ENCODE data around the gene PLP2. TPM values are rescaled to one million over a fixed set of nuclear protein-coding genes. Genes with fewer than 3 reads are reported as not detected.

The PLP2 gene
- total and polyA plus RNA-seq, 2 donors (not counting 1 experiment from before 2014, with no cell fraction given): 23.3 to 212 TPM

DNA sequence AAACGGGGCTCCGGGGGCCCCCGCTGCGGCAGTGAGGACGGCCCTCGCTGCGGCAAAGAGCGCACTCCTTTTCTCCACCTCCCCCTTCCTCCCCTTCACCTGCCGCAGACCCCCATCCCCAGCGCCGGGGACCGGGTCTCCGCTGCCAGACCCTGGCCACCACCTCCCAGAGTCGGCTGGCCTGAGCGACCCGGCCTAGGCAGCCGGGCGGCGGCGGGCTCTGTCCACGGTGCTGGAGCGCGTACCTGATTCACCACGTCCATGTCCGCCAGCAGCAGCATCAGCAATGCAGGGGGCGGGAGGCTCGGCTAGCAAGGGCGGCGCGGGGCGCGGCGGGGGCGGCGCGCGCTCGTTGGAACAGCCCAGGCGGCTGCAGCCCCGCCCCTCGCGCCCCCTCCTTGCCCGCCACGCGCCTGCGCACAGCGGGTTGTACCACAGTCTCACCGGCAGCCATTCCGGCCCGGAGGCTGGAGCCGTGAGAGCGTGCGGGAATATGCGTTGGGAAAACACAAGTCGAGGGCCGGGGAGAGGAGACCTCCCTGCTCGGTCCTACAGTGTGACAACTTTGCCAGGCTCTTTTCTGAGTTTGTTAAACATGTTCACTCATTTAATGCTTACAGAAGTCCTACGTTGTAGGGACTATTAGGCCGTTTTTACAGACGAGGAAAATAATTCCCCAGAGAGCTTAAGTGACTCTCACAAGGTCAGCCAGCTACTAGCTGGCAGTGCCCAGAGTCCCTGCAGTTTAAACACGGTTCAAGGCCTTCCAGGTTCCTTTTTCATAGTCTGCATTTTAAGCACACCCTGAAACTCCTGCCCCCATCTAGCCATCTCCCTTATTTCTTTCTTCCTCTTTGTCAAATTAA is 28.4 kb downstream of the PLP2 start, which contains the start of gene SYP:
TSS of gene SYP (minus strand) at position 288 of the 866 bp plus-strand sequence. CDS start at position 281, 7 bp downstream.
- H3K79me2 ChIP-seq (ENCODE audit: control insufficient read depth, insufficient read depth, low read length): no peaks in the 10 kb centered on the region
- no peaks in the 10 kb centered on the region for H3K9me3 ChIP-seq (ENCODE audit: control insufficient read depth, insufficient read depth, low read depth, low read length)
- H3K9ac ChIP-seq (ENCODE audit: insufficient read depth, low read length): no peak within 1 kb of the TSS
- peak within 1 kb of the TSS in 3 of 4 experiments; percentile 2 to 52 (median 42) for H3K4me3 ChIP-seq (replicated peaks in 1 of 4; ENCODE audit: control extremely low read depth in 1 of 4, insufficient read depth in 1 of 4, low read depth in 3 of 4, low read length in 4 of 4)
- H3K36me3 ChIP-seq (ENCODE audit: control insufficient read depth, insufficient read depth, low read length): no peaks in the 10 kb centered on the region
- DNase-seq (ENCODE audit: low read depth in 2 of 2): peak; percentile 79 to 81
- H3K27me3 ChIP-seq (ENCODE audit: control insufficient read depth, insufficient read depth, low read length): no peaks in the 10 kb centered on the region
- peak within 1 kb of the TSS; percentile 60 for H2AFZ ChIP-seq (ENCODE audit: low read length)
- TF ChIP-seq CTCF (conservative IDR thresholded peaks at IDR 0.05 in 1 of 2, IDR thresholded peaks at IDR 0.05 in 1 of 2; ENCODE audit: low read depth in 1 of 2, low read length in 2 of 2) (no peak), EZH2 (IDR thresholded peaks at IDR 0.05; ENCODE audit: low read length, missing control alignments) (no peak)
- peak within 1 kb of the TSS; percentile 51 for H3K4me2 ChIP-seq (ENCODE audit: extremely low read depth, insufficient read depth, low read length)
- no peak within 1 kb of the TSS for H3K27ac ChIP-seq (ENCODE audit: insufficient read depth, low read length)
- H4K20me1 ChIP-seq (ENCODE audit: control insufficient read depth, extremely low read depth, insufficient read depth, low read length): no peaks in the 10 kb centered on the region
- no peaks in the 10 kb centered on the region for H3K4me1 ChIP-seq (ENCODE audit: control insufficient read depth, extremely low read depth, insufficient read depth, low read length)

DNA sequence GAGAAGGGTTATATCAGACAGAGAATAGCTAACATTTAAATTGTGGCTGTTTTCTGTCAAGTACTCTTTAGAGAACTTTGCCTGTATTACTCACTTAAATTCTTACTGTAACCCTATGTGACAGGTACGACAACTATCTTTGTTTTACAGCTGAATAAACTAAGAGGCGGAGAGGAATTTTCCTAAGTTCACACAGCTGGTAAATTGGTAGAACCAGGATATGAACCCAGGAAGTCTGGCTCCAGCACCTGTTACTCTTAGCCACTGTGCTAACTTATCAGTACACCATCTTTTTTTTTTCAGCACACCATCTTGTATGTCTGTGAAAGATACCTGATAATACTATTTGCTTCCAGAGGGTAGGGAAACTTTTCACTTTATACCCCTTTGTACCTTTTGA is 30.3 kb downstream of the PLP2 start:
- no peaks in the 10 kb centered on the region for H3K27me3 ChIP-seq (ENCODE audit: control insufficient read depth, insufficient read depth, low read length)
- no peak overlapping the region for H3K4me3 ChIP-seq (replicated peaks in 1 of 4; ENCODE audit: control extremely low read depth in 1 of 4, insufficient read depth in 1 of 4, low read depth in 3 of 4, low read length in 4 of 4)
- no peak for TF ChIP-seq EZH2 (IDR thresholded peaks at IDR 0.05; ENCODE audit: low read length, missing control alignments)
- no peak for TF ChIP-seq CTCF (conservative IDR thresholded peaks at IDR 0.05 in 1 of 2, IDR thresholded peaks at IDR 0.05 in 1 of 2; ENCODE audit: low read depth in 1 of 2, low read length in 2 of 2)
- H2AFZ ChIP-seq (ENCODE audit: low read length): no peak overlapping the region
- no peaks in the 10 kb centered on the region for H3K79me2 ChIP-seq (ENCODE audit: control insufficient read depth, insufficient read depth, low read length)
- no peak overlapping the region for H3K27ac ChIP-seq (ENCODE audit: insufficient read depth, low read length)
- H4K20me1 ChIP-seq (ENCODE audit: control insufficient read depth, extremely low read depth, insufficient read depth, low read length): no peaks in the 10 kb centered on the region
- no peak overlapping the region for H3K9ac ChIP-seq (ENCODE audit: insufficient read depth, low read length)
- H3K36me3 ChIP-seq (ENCODE audit: control insufficient read depth, insufficient read depth, low read length): no peaks in the 10 kb centered on the region
- H3K4me1 ChIP-seq (ENCODE audit: control insufficient read depth, extremely low read depth, insufficient read depth, low read length): no peaks in the 10 kb centered on the region
- H3K9me3 ChIP-seq (ENCODE audit: control insufficient read depth, insufficient read depth, low read depth, low read length): no peaks in the 10 kb centered on the region
- H3K4me2 ChIP-seq (ENCODE audit: extremely low read depth, insufficient read depth, low read length): no peak overlapping the region
- DNase-seq (ENCODE audit: low read depth in 2 of 2): no peak

GRCh38 chrX:49203536-49203935 is 31.8 kb downstream of the PLP2 start:
- Histone ChIP-seq H4K20me1 (ENCODE audit: control insufficient read depth, extremely low read depth, insufficient read depth, low read length) (no peaks in the 10 kb centered on the region), H3K4me1 (ENCODE audit: control insufficient read depth, extremely low read depth, insufficient read depth, low read length) (no peaks in the 10 kb centered on the region), H3K4me2 (ENCODE audit: extremely low read depth, insufficient read depth, low read length) (no peak overlapping the region), H3K79me2 (ENCODE audit: control insufficient read depth, insufficient read depth, low read length) (no peaks in the 10 kb centered on the region), H3K36me3 (ENCODE audit: control insufficient read depth, insufficient read depth, low read length) (no peaks in the 10 kb centered on the region), H3K4me3 (replicated peaks in 1 of 4; ENCODE audit: control extremely low read depth in 1 of 4, insufficient read depth in 1 of 4, low read depth in 3 of 4, low read length in 4 of 4) (no peak overlapping the region), H3K9me3 (ENCODE audit: control insufficient read depth, insufficient read depth, low read depth, low read length) (no peaks in the 10 kb centered on the region), H2AFZ (ENCODE audit: low read length) (no peak overlapping the region), H3K9ac (ENCODE audit: insufficient read depth, low read length) (no peak overlapping the region), H3K27ac (ENCODE audit: insufficient read depth, low read length) (no peak overlapping the region), H3K27me3 (ENCODE audit: control insufficient read depth, insufficient read depth, low read length) (no peaks in the 10 kb centered on the region)
- TF ChIP-seq EZH2 (IDR thresholded peaks at IDR 0.05; ENCODE audit: low read length, missing control alignments): no peak
- DNase-seq (ENCODE audit: low read depth in 2 of 2): no peak
